CD14-positive monocyte (primary cell): ENCODE results near the gene SLC35E1. TPM values are rescaled to one million over a fixed set of nuclear protein-coding genes. Genes with fewer than 3 reads are reported as not detected.

ENCODE experiments used
- DNase-seq, 3 donors: peaks; one replicate each; pipeline ENCODE4 v3.0.0-alpha.2; 2011 to 2022
- H2AFZ ChIP-seq: 2 replicates; pipeline ENCODE4 v1.6.0; 2012; ENCODE audit warnings: mild to moderate bottlenecking, low read depth, low read length, inconsistent platforms; ENCODE audit not compliant: insufficient read depth, poor library complexity, severe bottlenecking
- H3K27ac ChIP-seq, 2 donors: 1 replicate in 1 of 2; 2 replicates in 1 of 2; pipeline ENCODE4 v1.5.1; 2012 to 2013; ENCODE audit warnings: low read length in 2 of 2, control low read depth in 1 of 2, inconsistent platforms in 1 of 2, low read depth in 1 of 2, mild to moderate bottlenecking in 1 of 2
- H3K27me3 ChIP-seq, 2 donors: one replicate each; pipeline versions ENCODE4 v1.6.0 to v1.6.1; 2011 to 2013; ENCODE audit warnings: low read length in 2 of 2; ENCODE audit not compliant: control insufficient read depth in 2 of 2, insufficient read depth in 2 of 2
- H3K36me3 ChIP-seq, 2 donors: replicated peaks in 1 of 2; 1 replicate in 1 of 2; 2 replicates in 1 of 2; pipeline versions ENCODE4 v1.5.1 to v1.6.1; 2012 to 2013; ENCODE audit warnings: low read length in 2 of 2, control low read depth in 1 of 2, inconsistent platforms in 1 of 2, mild to moderate bottlenecking in 1 of 2; ENCODE audit not compliant: insufficient read depth in 2 of 2, control insufficient read depth in 1 of 2
- H3K4me1 ChIP-seq, 2 donors: 1 replicate in 1 of 2; 2 replicates in 1 of 2; pipeline versions ENCODE4 v1.5.1 to v1.6.1; 2012 to 2013; ENCODE audit warnings: low read length in 2 of 2, control low read depth in 1 of 2, inconsistent platforms in 1 of 2, mild to moderate bottlenecking in 1 of 2, moderate library complexity in 1 of 2; ENCODE audit not compliant: insufficient read depth in 2 of 2, control insufficient read depth in 1 of 2
- H3K4me2 ChIP-seq: replicated peaks from 2 replicates; pipeline ENCODE3; 2012; ENCODE audit warnings: low read length, moderate library complexity, mild to moderate bottlenecking; ENCODE audit not compliant: poor library complexity, severe bottlenecking; ENCODE audit errors: extremely low read depth
- H3K4me3 ChIP-seq, 3 experiments: fragments of 200-600 bp in 1 of 3; sonication (generic) in 1 of 3; replicated peaks in 1 of 3; 1 replicate in 2 of 3; 2 replicates in 1 of 3; pipeline ENCODE4 v1.5.1; 2011 to 2013; ENCODE audit warnings: low read length in 3 of 3, mild to moderate bottlenecking in 3 of 3, control low read depth in 2 of 3, low read depth in 2 of 3, inconsistent platforms in 1 of 3, moderate library complexity in 1 of 3
- H3K79me2 ChIP-seq: 2 replicates; pipeline ENCODE4 v1.6.0; 2012; ENCODE audit warnings: mild to moderate bottlenecking, control low read depth, inconsistent platforms, low read length, moderate library complexity; ENCODE audit not compliant: insufficient read depth
- H3K9ac ChIP-seq: 2 replicates; pipeline ENCODE4 v1.6.0; 2017; ENCODE audit warnings: low read length, mild to moderate bottlenecking; ENCODE audit not compliant: insufficient read depth, poor library complexity, severe bottlenecking
- H3K9me3 ChIP-seq, 2 donors: replicated peaks in 1 of 2; 1 replicate in 1 of 2; 2 replicates in 1 of 2; pipeline versions ENCODE4 v1.5.1 to v1.6.1; 2012 to 2013; ENCODE audit warnings: low read length in 2 of 2, control low read depth in 1 of 2; ENCODE audit not compliant: control insufficient read depth in 1 of 2, insufficient read depth in 1 of 2
- H4K20me1 ChIP-seq: 2 replicates; pipeline ENCODE4 v1.6.0; 2012; ENCODE audit warnings: mild to moderate bottlenecking, low read length, control low read depth, moderate library complexity; ENCODE audit not compliant: insufficient read depth
- H3K27ac Mint-ChIP-seq, 7 donors: one replicate each; pipeline ENCODE4 v1.8.0; 2020; ENCODE audit warnings: mild to moderate bottlenecking in 7 of 7, mixed read lengths in 7 of 7, moderate library complexity in 6 of 7, inconsistent platforms in 2 of 7
- H3K27me3 Mint-ChIP-seq, 3 donors: one replicate each; pipeline ENCODE4 v1.8.0; 2021 to 2022; ENCODE audit warnings: low read depth in 3 of 3, mild to moderate bottlenecking in 3 of 3, mixed read lengths in 3 of 3, moderate library complexity in 3 of 3, inconsistent platforms in 1 of 3
- H3K36me3 Mint-ChIP-seq, 2 donors: one replicate each; pipeline ENCODE4 v1.8.0; 2020; ENCODE audit warnings: mixed read lengths in 2 of 2, inconsistent platforms in 1 of 2, mild to moderate bottlenecking in 1 of 2
- H3K4me1 Mint-ChIP-seq: one replicate; pipeline ENCODE4 v1.8.0; 2020; ENCODE audit warnings: mild to moderate bottlenecking, mixed read lengths
- H3K4me3 Mint-ChIP-seq, 2 donors: one replicate each; pipeline ENCODE4 v1.8.0; 2020; ENCODE audit warnings: mild to moderate bottlenecking in 2 of 2, mixed read lengths in 2 of 2, moderate library complexity in 1 of 2
- H3K9me3 Mint-ChIP-seq, 7 donors: one replicate each; pipeline ENCODE4 v1.8.0; 2020 to 2022; ENCODE audit warnings: mixed read lengths in 7 of 7, mild to moderate bottlenecking in 6 of 7, moderate library complexity in 6 of 7, inconsistent platforms in 2 of 7
- WGBS: methylation state at CpG from one replicate; pipeline ENCODE4 v1.1.5; 2013; ENCODE audit warnings: missing lambda C conversion rate; ENCODE audit not compliant: insufficient coverage; 5-methylcytosine and 5-hydroxymethylcytosine counted together
- intact Hi-C, 2 donors: fragments of 100-400 bp; cut with micrococcal nuclease; formaldehyde crosslinking; loops; one replicate each; pipeline versions ENCODE4 v1.15.0 to v1.15.1; 2023
- polyA plus RNA-seq, 3 donors: library from polyadenylated mRNA; depleted of rRNA in 1 of 3; unstranded in 2 of 3; stranded (reverse) in 1 of 3; fragments of 300-500 nt in 2 of 3; fragments of >200 nt in 1 of 3; fragmentation: Illumina TruSeq in 2 of 3; gene quantifications; 1 replicate in 2 of 3; 2 replicates in 1 of 3; pipeline ENCODE4 v1.2.3, GENCODE V29; 2012 to 2021
- TF ChIP-seq, protein P1 (sequence below): fragments of 200-600 bp; IDR thresholded peaks from one replicate; pipeline ENCODE4 v1.8.0; 2022; ENCODE audit warnings: antibody characterized with exemption, mild to moderate bottlenecking

The SLC35E1 gene
- polyA plus RNA-seq, 3 donors, result 12.1 to 28.8 (median 13.5) TPM

DNA sequence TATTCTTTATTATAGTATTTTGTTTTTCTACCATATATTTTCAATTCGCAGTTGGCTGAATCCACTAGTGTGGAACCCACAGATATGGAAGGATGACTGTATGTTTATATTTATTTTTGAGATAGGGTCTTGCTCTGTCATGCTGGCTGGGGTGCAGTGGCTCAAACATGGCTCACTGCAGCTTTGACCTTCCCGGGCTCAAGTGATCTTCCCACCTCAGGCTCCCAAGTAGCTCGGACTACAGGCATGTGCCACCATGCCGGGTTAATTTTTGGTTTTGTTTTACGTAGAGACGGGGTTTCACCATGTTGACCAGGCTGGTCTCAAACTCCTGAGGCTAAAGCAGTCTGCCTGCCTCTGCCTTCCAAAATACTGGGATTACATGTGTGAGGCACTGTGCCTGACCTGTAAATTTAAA lies 9.6 kb downstream of the SLC35E1 start:
- peaks cover 2% of the 10 kb centered on the region for H3K4me1 Mint-ChIP-seq
- H3K36me3 Mint-ChIP-seq, result peaks cover 64 to 96% of the 10 kb centered on the region in 2 donors
- no peak overlapping the region for H3K27ac Mint-ChIP-seq
- 100% methylated on average over 4 of the region's 6 CpGs for WGBS
- Histone ChIP-seq H3K9me3 (no peaks in the 10 kb centered on the region), H3K4me1 (no peaks in the 10 kb centered on the region), H3K79me2 (no peaks in the 10 kb centered on the region), H2AFZ (no peak overlapping the region), H3K36me3 (peaks cover 61 to 89% of the 10 kb centered on the region in 2 donors), H3K4me2 (no peak overlapping the region), H4K20me1 (peaks cover 4% of the 10 kb centered on the region), H3K27me3 (no peaks in the 10 kb centered on the region), H3K9ac (no peak overlapping the region), H3K27ac (no peak overlapping the region), H3K4me3 (no peak overlapping the region)
- H3K27me3 Mint-ChIP-seq, result peaks cover 0 to 2% (median 0%) of the 10 kb centered on the region in 3 donors
- TF ChIP-seq, protein P1, sequence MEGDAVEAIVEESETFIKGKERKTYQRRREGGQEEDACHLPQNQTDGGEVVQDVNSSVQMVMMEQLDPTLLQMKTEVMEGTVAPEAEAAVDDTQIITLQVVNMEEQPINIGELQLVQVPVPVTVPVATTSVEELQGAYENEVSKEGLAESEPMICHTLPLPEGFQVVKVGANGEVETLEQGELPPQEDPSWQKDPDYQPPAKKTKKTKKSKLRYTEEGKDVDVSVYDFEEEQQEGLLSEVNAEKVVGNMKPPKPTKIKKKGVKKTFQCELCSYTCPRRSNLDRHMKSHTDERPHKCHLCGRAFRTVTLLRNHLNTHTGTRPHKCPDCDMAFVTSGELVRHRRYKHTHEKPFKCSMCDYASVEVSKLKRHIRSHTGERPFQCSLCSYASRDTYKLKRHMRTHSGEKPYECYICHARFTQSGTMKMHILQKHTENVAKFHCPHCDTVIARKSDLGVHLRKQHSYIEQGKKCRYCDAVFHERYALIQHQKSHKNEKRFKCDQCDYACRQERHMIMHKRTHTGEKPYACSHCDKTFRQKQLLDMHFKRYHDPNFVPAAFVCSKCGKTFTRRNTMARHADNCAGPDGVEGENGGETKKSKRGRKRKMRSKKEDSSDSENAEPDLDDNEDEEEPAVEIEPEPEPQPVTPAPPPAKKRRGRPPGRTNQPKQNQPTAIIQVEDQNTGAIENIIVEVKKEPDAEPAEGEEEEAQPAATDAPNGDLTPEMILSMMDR, result no peak
- DNase-seq, result no peak
- intact Hi-C loops, result no loop called here
- no peak overlapping the region for H3K4me3 Mint-ChIP-seq
- H3K9me3 Mint-ChIP-seq, result peaks cover 0 to 2% (median 0%) of the 10 kb centered on the region in 7 donors

DNA sequence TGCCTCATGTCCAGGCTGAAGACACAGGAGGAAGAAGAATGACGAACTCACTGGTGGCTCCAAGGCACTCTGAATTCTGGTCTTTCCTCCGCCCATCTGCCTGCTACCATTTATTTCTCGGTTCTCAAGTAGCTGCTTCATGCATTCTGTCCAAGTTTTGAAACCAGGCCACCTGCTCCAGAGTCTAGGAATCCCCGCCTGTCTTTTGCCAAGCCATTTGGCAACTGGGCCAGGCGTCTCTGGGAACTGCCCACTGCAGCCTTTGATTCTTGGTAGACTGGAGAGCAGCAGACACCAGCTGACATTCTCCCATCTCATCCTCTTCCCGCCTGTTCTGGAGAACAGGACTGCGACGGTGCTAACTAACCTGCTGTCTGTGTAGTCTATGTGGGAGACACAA lies 10.8 kb downstream of the SLC35E1 start:
- no peak overlapping the region for H3K4me3 Mint-ChIP-seq
- TF ChIP-seq, protein P1, result no peak
- peaks cover 2% of the 10 kb centered on the region for H3K4me1 Mint-ChIP-seq
- no peak overlapping the region for H3K9ac ChIP-seq
- no peak for DNase-seq
- no peak overlapping the region for H2AFZ ChIP-seq
- peaks cover 63 to 93% of the 10 kb centered on the region in 2 donors for H3K36me3 Mint-ChIP-seq
- no peaks in the 10 kb centered on the region for H4K20me1 ChIP-seq
- peaks cover 0 to 1% (median 0%) of the 10 kb centered on the region in 3 donors for H3K27me3 Mint-ChIP-seq
- intact Hi-C loops, result no loop called here
- peak overlapping the region in 2 of 7 donors; percentile 32 to 79 for H3K27ac Mint-ChIP-seq
- peaks cover 57 to 85% of the 10 kb centered on the region in 2 donors for H3K36me3 ChIP-seq
- H3K27ac ChIP-seq, result no peak overlapping the region
- no peaks in the 10 kb centered on the region for H3K9me3 ChIP-seq
- 100% methylated on average over 4 of the region's 8 CpGs for WGBS
- no peaks in the 10 kb centered on the region for H3K9me3 Mint-ChIP-seq
- no peaks in the 10 kb centered on the region for H3K27me3 ChIP-seq
- no peak overlapping the region for H3K4me3 ChIP-seq
- no peaks in the 10 kb centered on the region for H3K4me1 ChIP-seq
- H3K79me2 ChIP-seq, result no peaks in the 10 kb centered on the region
- no peak overlapping the region for H3K4me2 ChIP-seq
